NCI-H2196 (cell line): ENCODE measurements around the gene ZNF10.

Source experiments
- DNase-seq: peaks from one replicate; lab custom pipeline; 2025; ENCODE audit not compliant: unreplicated experiment; lab: John Stamatoyannopoulos, UW

ZNF10 gene

DNA sequence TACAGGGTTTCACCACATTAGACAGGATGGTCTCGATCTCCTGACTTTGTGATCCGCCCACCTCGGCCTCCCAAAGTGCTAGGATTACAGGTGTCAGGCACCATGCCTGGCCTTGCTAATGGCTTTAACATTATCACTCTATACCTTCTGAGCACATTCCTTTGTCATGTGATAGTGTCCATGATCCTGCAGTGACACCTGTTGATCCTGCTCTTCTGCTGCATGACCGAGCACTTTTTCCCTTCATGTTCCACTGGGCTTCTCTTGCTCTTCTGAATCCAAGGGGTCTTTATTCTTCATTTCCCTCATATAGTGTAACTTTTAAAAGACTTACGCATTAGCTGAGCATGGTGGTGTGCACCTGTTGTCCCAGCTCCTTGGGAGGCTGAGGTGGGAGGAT, 62.4 kb downstream of the ZNF10 start:
- no peak for DNase-seq

DNA sequence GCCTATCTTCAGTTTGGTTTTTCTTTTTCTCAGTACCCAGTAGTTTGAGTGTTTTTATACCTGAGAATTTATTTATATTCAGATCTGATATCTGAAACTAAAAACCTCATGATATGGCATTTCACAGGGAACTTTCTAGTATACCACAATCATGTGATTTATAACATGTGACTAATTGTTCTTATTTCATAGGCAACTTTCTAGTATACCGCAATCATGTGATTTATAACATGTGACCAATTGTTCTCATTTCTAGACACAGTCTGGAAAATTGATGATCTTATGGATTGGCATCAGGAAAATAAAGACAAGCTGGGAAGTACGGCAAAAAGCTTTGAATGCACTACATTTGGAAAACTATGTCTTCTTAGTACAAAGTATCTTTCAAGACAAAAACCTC, 71.5 kb downstream of the ZNF10 start:
- DNase-seq: no peak

DNA sequence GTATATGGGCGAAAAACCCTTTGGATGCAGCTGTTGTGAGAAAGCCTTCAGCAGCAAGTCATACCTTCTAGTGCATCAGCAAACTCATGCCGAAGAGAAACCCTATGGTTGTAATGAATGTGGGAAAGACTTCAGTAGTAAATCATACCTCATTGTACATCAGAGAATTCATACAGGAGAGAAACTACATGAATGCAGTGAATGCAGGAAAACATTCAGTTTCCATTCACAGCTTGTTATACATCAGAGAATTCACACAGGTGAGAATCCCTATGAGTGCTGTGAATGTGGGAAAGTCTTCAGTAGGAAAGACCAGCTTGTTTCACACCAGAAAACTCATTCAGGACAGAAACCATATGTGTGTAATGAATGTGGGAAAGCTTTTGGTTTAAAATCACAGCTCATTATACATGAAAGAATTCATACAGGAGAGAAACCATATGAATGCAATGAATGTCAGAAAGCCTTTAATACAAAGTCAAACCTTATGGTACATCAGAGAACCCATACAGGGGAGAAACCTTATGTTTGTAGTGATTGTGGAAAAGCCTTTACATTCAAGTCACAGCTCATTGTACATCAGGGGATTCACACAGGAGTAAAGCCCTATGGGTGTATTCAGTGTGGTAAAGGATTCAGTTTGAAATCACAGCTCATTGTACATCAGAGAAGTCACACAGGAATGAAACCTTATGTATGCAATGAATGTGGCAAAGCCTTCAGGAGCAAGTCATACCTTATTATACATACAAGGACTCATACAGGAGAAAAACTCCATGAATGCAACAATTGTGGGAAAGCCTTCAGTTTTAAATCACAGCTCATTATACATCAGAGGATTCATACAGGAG, 72.3 kb downstream of the ZNF10 start:
- DNase-seq: no peak

DNA sequence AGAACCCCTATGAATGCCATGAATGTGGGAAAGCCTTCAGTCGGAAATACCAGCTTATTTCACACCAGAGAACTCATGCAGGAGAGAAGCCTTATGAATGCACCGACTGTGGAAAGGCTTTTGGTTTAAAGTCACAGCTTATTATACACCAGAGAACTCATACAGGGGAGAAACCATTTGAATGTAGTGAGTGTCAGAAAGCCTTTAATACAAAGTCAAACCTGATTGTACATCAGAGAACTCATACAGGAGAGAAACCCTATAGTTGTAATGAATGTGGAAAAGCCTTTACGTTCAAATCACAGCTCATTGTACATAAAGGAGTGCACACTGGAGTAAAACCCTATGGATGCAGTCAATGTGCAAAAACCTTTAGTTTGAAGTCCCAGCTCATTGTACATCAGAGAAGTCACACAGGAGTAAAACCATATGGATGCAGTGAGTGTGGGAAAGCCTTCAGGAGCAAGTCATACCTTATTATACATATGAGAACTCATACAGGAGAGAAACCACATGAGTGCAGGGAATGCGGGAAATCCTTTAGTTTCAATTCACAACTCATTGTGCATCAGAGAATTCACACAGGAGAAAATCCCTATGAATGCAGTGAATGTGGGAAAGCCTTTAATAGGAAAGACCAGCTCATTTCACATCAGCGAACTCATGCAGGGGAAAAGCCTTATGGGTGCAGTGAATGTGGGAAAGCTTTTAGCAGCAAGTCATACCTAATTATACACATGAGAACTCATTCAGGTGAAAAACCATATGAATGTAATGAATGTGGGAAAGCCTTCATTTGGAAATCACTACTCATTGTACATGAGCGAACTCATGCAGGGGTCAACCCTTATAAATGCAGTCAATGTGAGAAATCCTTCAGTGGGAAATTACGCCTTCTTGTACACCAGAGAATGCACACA, 73.2 kb downstream of the ZNF10 start:
- no peak for DNase-seq

DNA sequence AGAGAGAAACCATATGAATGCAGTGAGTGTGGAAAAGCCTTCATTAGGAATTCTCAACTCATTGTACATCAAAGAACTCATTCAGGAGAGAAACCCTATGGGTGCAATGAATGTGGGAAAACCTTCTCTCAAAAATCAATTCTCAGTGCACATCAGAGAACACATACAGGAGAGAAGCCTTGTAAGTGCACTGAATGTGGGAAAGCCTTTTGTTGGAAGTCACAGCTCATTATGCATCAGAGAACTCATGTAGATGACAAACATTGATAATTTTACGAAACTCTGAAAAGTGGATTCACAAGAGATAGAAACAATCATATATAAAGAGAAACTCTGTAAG, 73.8 kb downstream of the ZNF10 start:
- no peak for DNase-seq

DNA sequence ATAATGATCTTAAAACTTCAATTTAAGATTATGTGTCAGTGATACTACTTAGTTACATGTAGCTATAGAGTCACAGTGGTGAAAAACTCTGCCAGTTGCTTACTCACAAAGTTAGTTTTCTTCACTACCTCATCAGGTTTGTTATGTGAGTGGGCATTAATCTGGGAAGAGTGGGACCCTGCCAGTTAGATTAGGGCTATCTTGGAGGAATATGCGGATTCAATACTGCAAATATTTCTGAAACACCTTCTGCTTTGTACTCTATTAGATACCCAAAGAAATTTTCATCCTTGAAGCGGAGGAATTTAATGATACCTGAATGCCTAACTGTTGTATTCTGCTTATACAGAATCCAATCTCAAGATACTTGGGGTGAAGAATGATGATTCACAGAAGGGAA, 76.0 kb downstream of the ZNF10 start:
- DNase-seq: no peak
